ENCODE measurements around the gene THAP3.

The THAP3 gene

DNA sequence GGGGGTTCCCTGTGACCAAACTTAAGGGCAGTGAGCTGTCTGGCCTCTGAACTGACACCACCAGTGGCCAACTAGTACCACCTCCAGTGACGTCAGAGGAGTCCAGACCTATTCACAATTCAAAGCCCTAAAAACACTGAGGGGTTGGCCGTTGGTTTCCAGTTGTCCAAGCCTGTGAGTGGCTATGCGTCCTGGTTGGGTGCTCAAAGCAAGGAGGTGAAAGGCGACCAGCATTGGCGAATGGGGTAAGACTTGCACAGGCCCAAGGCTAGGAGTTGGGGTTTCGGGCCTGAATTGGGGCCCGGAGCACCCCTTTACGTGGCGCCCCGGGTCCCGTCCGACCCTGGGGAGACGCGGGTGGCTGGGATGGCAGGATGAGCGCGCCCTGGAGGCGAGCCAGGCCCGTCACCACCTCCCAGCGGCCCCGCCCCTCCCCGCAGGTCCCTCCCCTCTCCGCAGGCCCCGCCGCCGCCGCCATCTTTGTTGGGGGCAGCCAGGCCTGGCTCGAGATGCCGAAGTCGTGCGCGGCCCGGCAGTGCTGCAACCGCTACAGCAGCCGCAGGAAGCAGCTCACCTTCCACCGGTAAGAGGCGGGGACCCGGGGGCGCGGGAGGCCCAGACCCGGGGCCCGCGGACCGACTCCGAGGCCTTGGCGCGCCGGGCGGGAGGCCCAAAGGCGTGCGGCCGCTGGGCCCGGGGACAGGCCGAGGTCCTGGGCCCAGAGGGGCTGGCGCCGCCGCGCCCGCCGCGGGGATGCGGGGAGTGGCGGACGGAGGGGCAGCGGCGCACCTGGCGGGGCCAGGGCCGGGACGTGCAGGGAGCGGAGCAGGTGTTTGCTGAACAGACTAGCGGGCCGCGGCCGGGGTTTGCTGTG, at the start of gene THAP3:
THAP3 (plus strand) TSS at position 159 of the 874 bp plus-strand sequence; CDS start at position 510, 351 bp downstream.
- DNase-seq, result peak; percentile 88

DNA sequence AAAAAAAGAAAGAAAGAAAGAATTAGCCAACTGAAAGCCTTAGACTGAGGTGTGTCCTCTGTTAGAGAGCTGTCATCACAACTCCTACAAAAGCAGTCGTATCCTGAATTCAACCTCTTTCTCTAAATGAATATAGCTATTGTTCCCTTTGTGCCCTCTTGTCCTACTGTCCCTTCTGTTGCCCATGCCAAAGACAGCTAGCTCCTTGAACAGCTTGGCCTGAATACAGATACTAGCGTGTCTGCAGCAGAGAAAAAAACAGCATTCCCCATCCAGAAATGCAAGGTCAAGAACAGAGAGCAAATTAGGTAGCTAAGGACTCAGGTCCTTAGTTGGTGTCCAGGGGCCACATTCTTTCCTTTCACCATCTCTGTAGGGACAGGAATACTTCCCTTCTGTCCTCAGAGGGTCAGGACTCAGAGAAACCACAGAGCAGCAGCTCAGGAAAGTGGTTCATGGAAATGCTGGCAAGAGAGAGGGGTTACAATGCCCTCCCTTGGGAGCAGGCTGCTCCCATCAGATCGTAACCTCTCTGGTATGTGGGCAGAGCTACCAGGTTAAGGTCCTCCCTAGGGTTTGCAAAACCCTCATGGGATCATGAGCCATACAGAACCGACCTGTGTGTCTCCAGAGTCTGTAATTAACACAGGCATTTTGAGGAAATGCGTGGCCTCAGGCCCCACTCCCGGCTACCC, 46.7 kb upstream of the THAP3 start:
- no peak for DNase-seq

GRCh38 chr1:6578624-6579373, 45.9 kb upstream of the THAP3 start:
- no peak for DNase-seq

DNA sequence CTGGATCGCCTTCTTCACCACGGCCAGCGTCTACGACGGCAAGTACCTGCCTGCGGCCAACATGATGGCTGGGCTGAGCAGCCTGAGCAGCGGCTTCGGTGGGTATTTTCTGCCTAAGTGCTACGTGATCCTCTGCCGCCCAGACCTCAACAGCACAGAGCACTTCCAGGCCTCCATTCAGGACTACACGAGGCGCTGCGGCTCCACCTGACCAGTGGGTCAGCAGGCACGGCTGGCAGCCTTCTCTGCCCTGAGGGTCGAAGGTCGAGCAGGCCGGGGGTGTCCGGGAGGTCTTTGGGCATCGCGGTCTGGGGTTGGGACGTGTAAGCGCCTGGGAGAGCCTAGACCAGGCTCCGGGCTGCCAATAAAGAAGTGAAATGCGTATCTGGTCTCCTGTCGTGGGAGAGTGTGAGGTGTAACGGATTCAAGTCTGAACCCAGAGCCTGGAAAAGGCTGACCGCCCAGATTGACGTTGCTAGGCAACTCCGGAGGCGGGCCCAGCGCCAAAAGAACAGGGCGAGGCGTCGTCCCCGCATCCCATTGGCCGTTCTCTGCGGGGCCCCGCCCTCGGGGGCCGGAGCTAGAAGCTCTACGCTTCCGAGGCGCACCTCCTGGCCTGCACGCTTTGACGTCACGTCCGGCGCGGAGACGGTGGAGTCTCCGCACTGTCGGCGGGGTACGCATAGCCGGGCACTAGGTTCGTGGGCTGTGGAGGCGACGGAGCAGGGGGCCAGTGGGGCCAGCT, 45.1 kb upstream of the THAP3 start, which contains the start of gene ZBTB48:
ZBTB48 (plus strand) TSS at position 621 of the 745 bp plus-strand sequence. CDS start 616 bp downstream, outside the sequence.
- peak; percentile 99 for DNase-seq

GRCh38 chr1:6580119-6580592, 44.5 kb upstream of the THAP3 start:
- DNase-seq, result no peak

DNA sequence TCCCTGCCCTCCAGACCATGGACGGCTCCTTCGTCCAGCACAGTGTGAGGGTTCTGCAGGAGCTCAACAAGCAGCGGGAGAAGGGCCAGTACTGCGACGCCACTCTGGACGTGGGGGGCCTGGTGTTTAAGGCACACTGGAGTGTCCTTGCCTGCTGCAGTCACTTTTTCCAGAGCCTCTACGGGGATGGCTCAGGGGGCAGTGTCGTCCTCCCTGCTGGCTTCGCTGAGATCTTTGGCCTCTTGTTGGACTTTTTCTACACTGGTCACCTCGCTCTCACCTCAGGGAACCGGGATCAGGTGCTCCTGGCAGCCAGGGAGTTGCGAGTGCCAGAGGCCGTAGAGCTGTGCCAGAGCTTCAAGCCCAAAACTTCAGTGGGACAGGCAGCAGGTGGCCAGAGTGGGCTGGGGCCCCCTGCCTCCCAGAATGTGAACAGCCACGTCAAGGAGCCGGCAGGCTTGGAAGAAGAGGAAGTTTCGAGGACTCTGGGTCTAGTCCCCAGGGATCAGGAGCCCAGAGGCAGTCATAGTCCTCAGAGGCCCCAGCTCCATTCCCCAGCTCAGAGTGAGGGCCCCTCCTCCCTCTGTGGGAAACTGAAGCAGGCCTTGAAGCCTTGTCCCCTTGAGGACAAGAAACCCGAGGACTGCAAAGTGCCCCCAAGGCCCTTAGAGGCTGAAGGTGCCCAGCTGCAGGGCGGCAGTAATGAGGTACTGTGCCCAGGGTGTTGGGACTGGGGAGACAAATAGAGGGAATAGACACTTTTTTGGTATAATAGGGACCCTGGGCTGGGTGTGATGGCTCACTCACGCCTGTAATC, 43.9 kb upstream of the THAP3 start:
- peak; percentile 51 for DNase-seq

GRCh38 chr1:6581561-6582305, 42.9 kb upstream of the THAP3 start:
- no peak for DNase-seq

DNA sequence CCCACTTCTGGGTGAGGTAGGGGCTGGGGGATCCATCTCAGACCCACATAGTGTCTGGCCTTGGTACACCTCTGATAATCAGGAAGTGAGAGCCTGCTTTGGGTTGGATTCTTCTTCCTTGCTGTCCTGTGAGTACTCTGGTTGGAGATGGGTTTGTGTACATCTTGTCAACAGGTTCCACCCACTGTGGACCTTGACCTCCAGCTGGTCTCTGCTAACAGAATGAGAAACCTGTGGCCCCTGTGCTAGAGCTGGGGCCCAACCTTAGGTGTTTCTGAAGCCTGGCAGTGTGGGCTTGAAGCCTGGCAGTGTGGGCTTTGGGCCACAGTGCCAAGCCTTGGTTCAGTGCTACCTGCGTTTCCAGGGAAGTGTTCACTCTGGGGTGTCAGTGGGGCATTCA, 42.3 kb upstream of the THAP3 start:
- no peak for DNase-seq

DNA sequence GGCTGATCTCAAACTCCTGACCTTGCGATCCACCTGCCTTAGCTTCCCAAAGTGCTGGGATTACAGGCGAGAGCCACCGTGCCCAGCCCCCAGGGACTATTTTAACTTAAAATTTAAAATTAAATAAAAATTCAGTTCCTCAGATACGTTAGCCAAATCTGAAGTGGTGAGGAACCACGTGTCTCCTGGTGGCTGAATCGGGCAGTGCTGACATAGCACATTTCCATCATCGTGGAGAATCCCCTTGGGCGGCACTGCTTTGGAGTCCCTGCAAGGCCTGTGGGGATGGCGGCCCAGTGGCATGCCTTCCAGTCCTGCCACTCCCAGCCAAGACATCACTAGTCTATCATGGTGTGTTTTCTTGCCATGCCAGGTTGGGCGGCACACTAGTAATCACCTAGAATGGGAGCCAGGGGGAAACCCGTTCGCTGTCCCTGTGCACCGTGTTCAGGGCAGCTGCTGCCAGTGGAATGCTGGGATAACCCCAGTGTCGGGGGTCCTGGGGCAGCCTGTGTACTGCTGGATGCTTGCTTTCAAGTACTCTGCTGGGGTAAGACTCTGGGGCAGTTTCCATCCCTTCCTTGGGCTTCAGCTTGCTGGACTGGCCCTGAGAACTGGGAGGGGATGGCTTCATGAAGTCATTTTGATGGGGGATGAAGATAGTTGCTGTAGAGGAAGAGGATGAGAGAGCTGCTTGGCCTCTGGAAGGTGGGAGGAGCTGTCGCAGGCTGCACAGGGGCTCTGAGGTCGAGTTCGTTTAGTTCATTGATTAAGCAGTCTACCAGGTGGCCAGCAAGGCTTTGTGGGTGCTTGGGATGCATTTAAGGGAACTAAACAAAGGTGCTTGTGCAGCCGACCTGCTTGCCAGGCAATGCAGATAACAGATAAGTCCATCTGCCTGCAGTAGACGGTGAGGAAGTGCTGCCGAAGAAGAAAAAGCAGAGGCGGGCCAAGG, 40.3 kb upstream of the THAP3 start:
- DNase-seq, result no peak

- DNase-seq, result no peak
These were observed 39.5 kb upstream of the THAP3 start for GRCh38 chr1:6585081-6585722.

- DNase-seq, result no peak
These were observed 38.8 kb upstream of the THAP3 start for GRCh38 chr1:6585841-6586240.

GRCh38 chr1:6586404-6586816, 38.3 kb upstream of the THAP3 start:
- DNase-seq, result no peak

- DNase-seq, result no peak
These were observed 37.2 kb upstream of the THAP3 start for GRCh38 chr1:6587261-6588005.

DNA sequence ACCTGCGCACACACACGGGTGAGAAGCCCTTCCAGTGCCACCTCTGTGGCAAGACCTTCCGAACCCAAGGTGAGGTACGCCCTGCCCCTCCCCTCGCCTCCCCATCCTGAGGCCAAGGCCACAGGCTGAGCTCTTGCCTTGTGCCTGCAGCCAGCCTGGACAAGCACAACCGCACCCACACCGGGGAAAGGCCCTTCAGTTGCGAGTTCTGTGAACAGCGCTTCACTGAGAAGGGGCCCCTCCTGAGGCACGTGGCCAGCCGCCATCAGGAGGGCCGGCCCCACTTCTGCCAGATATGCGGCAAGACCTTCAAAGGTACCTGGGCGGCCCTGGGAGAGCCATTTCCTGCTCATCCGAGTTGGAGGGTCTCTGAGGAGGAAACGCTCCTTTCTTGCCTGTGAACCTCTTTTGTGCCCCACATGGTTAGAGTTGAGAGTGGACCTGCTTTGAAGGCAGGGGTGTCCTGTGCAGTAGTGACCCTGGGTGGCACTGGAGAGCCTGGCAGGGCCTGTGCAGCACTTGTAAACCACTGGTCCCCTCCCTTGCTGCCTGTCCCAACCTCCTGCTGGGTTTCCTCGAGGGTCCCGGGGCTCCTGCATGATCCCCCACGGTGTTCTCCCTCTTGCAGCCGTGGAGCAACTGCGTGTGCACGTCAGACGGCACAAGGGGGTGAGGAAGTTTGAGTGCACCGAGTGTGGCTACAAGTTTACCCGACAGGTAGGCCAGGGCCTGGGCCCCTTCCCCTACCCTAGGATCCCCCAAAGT, 36.4 kb upstream of the THAP3 start:
- DNase-seq, result no peak

DNA sequence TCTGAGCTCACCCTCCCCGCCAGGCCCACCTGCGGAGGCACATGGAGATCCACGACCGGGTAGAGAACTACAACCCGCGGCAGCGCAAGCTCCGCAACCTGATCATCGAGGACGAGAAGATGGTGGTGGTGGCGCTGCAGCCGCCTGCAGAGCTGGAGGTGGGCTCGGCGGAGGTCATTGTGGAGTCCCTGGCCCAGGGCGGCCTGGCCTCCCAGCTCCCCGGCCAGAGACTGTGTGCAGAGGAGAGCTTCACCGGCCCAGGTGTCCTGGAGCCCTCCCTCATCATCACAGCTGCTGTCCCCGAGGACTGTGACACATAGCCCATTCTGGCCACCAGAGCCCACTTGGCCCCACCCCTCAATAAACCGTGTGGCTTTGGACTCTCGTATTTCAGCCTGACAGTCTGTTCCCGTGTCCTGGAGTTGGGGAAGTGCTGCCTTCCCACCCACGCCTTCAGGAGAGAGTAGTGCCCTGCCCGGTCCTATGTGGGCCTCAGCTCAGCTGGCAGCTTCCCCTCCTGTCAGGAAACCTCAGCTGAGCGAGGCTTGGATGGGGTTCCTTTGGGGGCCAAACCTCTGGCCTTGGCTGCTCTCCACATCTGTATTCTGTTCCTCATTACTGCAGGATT, 35.7 kb upstream of the THAP3 start:
- peak; percentile 20 for DNase-seq

GRCh38 chr1:6590046-6590445, 34.6 kb upstream of the THAP3 start:
- DNase-seq, result no peak

DNA sequence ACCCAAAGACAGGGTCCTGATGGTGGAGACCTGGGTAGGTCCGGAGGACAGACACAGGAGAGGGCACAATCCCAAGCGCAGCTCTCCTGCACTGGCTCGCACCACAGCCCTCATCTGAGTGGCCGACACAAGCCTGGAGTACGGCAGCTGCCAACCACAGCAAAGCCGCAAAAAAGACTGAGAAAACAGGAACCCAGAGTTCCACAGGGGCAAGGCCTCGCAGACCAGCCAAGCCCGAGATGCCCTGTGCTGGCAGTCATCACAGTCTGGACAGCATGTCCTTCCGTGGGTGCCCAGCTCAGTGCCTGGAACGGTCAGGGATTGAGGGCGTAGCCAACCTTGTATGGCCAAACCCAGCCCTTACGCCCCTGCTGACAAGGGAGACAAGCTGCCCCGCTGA, 33.4 kb upstream of the THAP3 start:
- no peak for DNase-seq

All from NCI-H82 (cell line).